CD14-positive monocyte (primary cell): ENCODE measurements around the gene FOXN1. TPM values are rescaled to one million over a fixed set of nuclear protein-coding genes. Genes with fewer than 3 reads are reported as not detected.

Experiments
- DNase-seq, 3 donors: peaks; one replicate each; pipeline ENCODE4 v3.0.0-alpha.2; 2011 to 2022
- H2AFZ ChIP-seq: 2 replicates; pipeline ENCODE4 v1.6.0; 2012; ENCODE audit warnings: mild to moderate bottlenecking, low read depth, low read length, inconsistent platforms; ENCODE audit not compliant: insufficient read depth, poor library complexity, severe bottlenecking
- H3K27ac ChIP-seq, 2 donors: 1 replicate in 1 of 2; 2 replicates in 1 of 2; pipeline ENCODE4 v1.5.1; 2012 to 2013; ENCODE audit warnings: low read length in 2 of 2, control low read depth in 1 of 2, inconsistent platforms in 1 of 2, low read depth in 1 of 2, mild to moderate bottlenecking in 1 of 2
- H3K27me3 ChIP-seq, 2 donors: one replicate each; pipeline versions ENCODE4 v1.6.0 to v1.6.1; 2011 to 2013; ENCODE audit warnings: low read length in 2 of 2; ENCODE audit not compliant: control insufficient read depth in 2 of 2, insufficient read depth in 2 of 2
- H3K36me3 ChIP-seq, 2 donors: replicated peaks in 1 of 2; 1 replicate in 1 of 2; 2 replicates in 1 of 2; pipeline versions ENCODE4 v1.5.1 to v1.6.1; 2012 to 2013; ENCODE audit warnings: low read length in 2 of 2, control low read depth in 1 of 2, inconsistent platforms in 1 of 2, mild to moderate bottlenecking in 1 of 2; ENCODE audit not compliant: insufficient read depth in 2 of 2, control insufficient read depth in 1 of 2
- H3K4me1 ChIP-seq, 2 donors: 1 replicate in 1 of 2; 2 replicates in 1 of 2; pipeline versions ENCODE4 v1.5.1 to v1.6.1; 2012 to 2013; ENCODE audit warnings: low read length in 2 of 2, control low read depth in 1 of 2, inconsistent platforms in 1 of 2, mild to moderate bottlenecking in 1 of 2, moderate library complexity in 1 of 2; ENCODE audit not compliant: insufficient read depth in 2 of 2, control insufficient read depth in 1 of 2
- H3K4me2 ChIP-seq: replicated peaks from 2 replicates; pipeline ENCODE3; 2012; ENCODE audit warnings: low read length, moderate library complexity, mild to moderate bottlenecking; ENCODE audit not compliant: poor library complexity, severe bottlenecking; ENCODE audit errors: extremely low read depth
- H3K4me3 ChIP-seq, 3 experiments: fragments of 200-600 bp in 1 of 3; sonication (generic) in 1 of 3; replicated peaks in 1 of 3; 1 replicate in 2 of 3; 2 replicates in 1 of 3; pipeline ENCODE4 v1.5.1; 2011 to 2013; ENCODE audit warnings: low read length in 3 of 3, mild to moderate bottlenecking in 3 of 3, control low read depth in 2 of 3, low read depth in 2 of 3, inconsistent platforms in 1 of 3, moderate library complexity in 1 of 3
- H3K79me2 ChIP-seq: 2 replicates; pipeline ENCODE4 v1.6.0; 2012; ENCODE audit warnings: mild to moderate bottlenecking, control low read depth, inconsistent platforms, low read length, moderate library complexity; ENCODE audit not compliant: insufficient read depth
- H3K9ac ChIP-seq: 2 replicates; pipeline ENCODE4 v1.6.0; 2017; ENCODE audit warnings: low read length, mild to moderate bottlenecking; ENCODE audit not compliant: insufficient read depth, poor library complexity, severe bottlenecking
- H3K9me3 ChIP-seq, 2 donors: replicated peaks in 1 of 2; 1 replicate in 1 of 2; 2 replicates in 1 of 2; pipeline versions ENCODE4 v1.5.1 to v1.6.1; 2012 to 2013; ENCODE audit warnings: low read length in 2 of 2, control low read depth in 1 of 2; ENCODE audit not compliant: control insufficient read depth in 1 of 2, insufficient read depth in 1 of 2
- H4K20me1 ChIP-seq: 2 replicates; pipeline ENCODE4 v1.6.0; 2012; ENCODE audit warnings: mild to moderate bottlenecking, low read length, control low read depth, moderate library complexity; ENCODE audit not compliant: insufficient read depth
- H3K27ac Mint-ChIP-seq, 7 donors: one replicate each; pipeline ENCODE4 v1.8.0; 2020; ENCODE audit warnings: mild to moderate bottlenecking in 7 of 7, mixed read lengths in 7 of 7, moderate library complexity in 6 of 7, inconsistent platforms in 2 of 7
- H3K27me3 Mint-ChIP-seq, 3 donors: one replicate each; pipeline ENCODE4 v1.8.0; 2021 to 2022; ENCODE audit warnings: low read depth in 3 of 3, mild to moderate bottlenecking in 3 of 3, mixed read lengths in 3 of 3, moderate library complexity in 3 of 3, inconsistent platforms in 1 of 3
- H3K36me3 Mint-ChIP-seq, 2 donors: one replicate each; pipeline ENCODE4 v1.8.0; 2020; ENCODE audit warnings: mixed read lengths in 2 of 2, inconsistent platforms in 1 of 2, mild to moderate bottlenecking in 1 of 2
- H3K4me1 Mint-ChIP-seq: one replicate; pipeline ENCODE4 v1.8.0; 2020; ENCODE audit warnings: mild to moderate bottlenecking, mixed read lengths
- H3K4me3 Mint-ChIP-seq, 2 donors: one replicate each; pipeline ENCODE4 v1.8.0; 2020; ENCODE audit warnings: mild to moderate bottlenecking in 2 of 2, mixed read lengths in 2 of 2, moderate library complexity in 1 of 2
- H3K9me3 Mint-ChIP-seq, 7 donors: one replicate each; pipeline ENCODE4 v1.8.0; 2020 to 2022; ENCODE audit warnings: mixed read lengths in 7 of 7, mild to moderate bottlenecking in 6 of 7, moderate library complexity in 6 of 7, inconsistent platforms in 2 of 7
- WGBS: methylation state at CpG from one replicate; pipeline ENCODE4 v1.1.5; 2013; ENCODE audit warnings: missing lambda C conversion rate; ENCODE audit not compliant: insufficient coverage; 5-methylcytosine and 5-hydroxymethylcytosine counted together
- intact Hi-C, 2 donors: fragments of 100-400 bp; cut with micrococcal nuclease; formaldehyde crosslinking; loops; one replicate each; pipeline versions ENCODE4 v1.15.0 to v1.15.1; 2023
- polyA plus RNA-seq, 3 donors: library from polyadenylated mRNA; depleted of rRNA in 1 of 3; unstranded in 2 of 3; stranded (reverse) in 1 of 3; fragments of 300-500 nt in 2 of 3; fragments of >200 nt in 1 of 3; fragmentation: Illumina TruSeq in 2 of 3; gene quantifications; 1 replicate in 2 of 3; 2 replicates in 1 of 3; pipeline ENCODE4 v1.2.3, GENCODE V29; 2012 to 2021
- TF ChIP-seq, protein P1 (sequence below): fragments of 200-600 bp; IDR thresholded peaks from one replicate; pipeline ENCODE4 v1.8.0; 2022; ENCODE audit warnings: antibody characterized with exemption, mild to moderate bottlenecking

Gene FOXN1
- polyA plus RNA-seq, 3 donors = not detected

DNA sequence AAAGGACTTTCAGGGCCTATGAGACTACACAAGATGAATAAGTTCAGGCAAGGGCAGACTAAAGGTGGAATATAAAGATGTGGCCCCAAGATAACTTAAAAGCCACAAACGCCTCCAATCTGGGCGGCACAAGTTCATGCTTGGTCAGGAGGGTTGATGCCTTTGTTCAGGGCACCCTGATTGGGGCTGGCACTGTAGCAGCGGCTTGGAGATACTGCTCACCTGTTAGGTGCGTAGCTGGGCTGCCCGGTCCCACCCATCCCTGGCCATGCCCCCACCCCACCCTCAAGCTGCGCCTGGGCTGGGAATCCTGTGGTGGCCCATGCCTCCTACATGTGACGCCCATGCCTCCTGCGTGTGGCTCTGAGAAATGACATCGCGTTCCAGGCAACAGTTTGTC, 45.2 kb upstream of the FOXN1 start:
- H3K27ac ChIP-seq = no peak overlapping the region
- no peaks in the 10 kb centered on the region for H3K27me3 ChIP-seq
- H3K79me2 ChIP-seq = no peaks in the 10 kb centered on the region
- Mint-ChIP-seq H3K36me3 (no peaks in the 10 kb centered on the region), H3K4me3 (no peak overlapping the region), H3K9me3 (peaks cover 0 to 13% (median 4%) of the 10 kb centered on the region in 7 donors), H3K4me1 (peaks cover 6% of the 10 kb centered on the region), H3K27ac (no peak overlapping the region), H3K27me3 (peaks cover under 1 to 7% (median 2%) of the 10 kb centered on the region in 3 donors)
- peaks cover 3 to 5% of the 10 kb centered on the region in 2 donors for H3K4me1 ChIP-seq
- WGBS = 95% methylated on average over 7 of the region's 10 CpGs
- H3K9ac ChIP-seq = no peak overlapping the region
- no peak overlapping the region for H3K4me2 ChIP-seq
- intact Hi-C loops = no loop called here
- H3K36me3 ChIP-seq = no peaks in the 10 kb centered on the region
- DNase-seq = no peak
- no peaks in the 10 kb centered on the region for H3K9me3 ChIP-seq
- no peaks in the 10 kb centered on the region for H4K20me1 ChIP-seq
- H2AFZ ChIP-seq = no peak overlapping the region
- TF ChIP-seq, protein P1, sequence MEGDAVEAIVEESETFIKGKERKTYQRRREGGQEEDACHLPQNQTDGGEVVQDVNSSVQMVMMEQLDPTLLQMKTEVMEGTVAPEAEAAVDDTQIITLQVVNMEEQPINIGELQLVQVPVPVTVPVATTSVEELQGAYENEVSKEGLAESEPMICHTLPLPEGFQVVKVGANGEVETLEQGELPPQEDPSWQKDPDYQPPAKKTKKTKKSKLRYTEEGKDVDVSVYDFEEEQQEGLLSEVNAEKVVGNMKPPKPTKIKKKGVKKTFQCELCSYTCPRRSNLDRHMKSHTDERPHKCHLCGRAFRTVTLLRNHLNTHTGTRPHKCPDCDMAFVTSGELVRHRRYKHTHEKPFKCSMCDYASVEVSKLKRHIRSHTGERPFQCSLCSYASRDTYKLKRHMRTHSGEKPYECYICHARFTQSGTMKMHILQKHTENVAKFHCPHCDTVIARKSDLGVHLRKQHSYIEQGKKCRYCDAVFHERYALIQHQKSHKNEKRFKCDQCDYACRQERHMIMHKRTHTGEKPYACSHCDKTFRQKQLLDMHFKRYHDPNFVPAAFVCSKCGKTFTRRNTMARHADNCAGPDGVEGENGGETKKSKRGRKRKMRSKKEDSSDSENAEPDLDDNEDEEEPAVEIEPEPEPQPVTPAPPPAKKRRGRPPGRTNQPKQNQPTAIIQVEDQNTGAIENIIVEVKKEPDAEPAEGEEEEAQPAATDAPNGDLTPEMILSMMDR = no peak
- H3K4me3 ChIP-seq = no peak overlapping the region

DNA sequence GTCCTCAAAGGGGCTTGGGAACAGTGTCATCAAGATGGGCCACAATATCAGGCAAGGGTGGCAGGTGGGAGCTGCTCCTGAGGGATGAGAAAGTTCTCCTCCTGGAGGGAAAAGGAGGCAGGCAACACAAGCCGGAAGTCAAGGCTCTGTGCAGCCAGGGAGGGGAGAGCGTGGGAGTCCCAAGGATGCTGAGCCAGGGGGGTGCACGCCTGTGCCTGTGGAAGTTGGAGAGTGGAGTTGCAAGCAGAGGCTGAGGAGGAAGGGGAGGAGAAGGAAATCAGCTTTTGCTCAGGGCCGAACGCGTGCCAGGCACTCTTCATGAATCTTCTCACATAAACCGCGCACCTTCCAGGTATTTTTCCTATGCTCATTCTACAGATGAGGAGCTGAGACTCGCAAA, 40.1 kb upstream of the FOXN1 start:
- no peak overlapping the region for H3K9ac ChIP-seq
- peak overlapping the region; percentile 7 for H2AFZ ChIP-seq
- H3K27ac ChIP-seq = no peak overlapping the region
- WGBS = 72% methylated on average over 3 of the region's 9 CpGs
- TF ChIP-seq, protein P1 = no peak
- no peaks in the 10 kb centered on the region for H3K36me3 ChIP-seq
- peaks cover 4 to 7% (median 4%) of the 10 kb centered on the region in 3 donors for H3K27me3 Mint-ChIP-seq
- no peaks in the 10 kb centered on the region for H3K9me3 Mint-ChIP-seq
- H3K9me3 ChIP-seq = no peaks in the 10 kb centered on the region
- no peak for DNase-seq
- H3K27me3 ChIP-seq = no peaks in the 10 kb centered on the region
- no peak overlapping the region for H3K27ac Mint-ChIP-seq
- H3K4me2 ChIP-seq = no peak overlapping the region
- intact Hi-C loops = no loop called here
- no peaks in the 10 kb centered on the region for H3K79me2 ChIP-seq
- H3K4me3 ChIP-seq = no peak overlapping the region
- H3K4me3 Mint-ChIP-seq = peak overlapping the region in 1 of 2 donors; percentile 27
- H3K36me3 Mint-ChIP-seq = no peaks in the 10 kb centered on the region
- no peaks in the 10 kb centered on the region for H4K20me1 ChIP-seq
- peaks cover 56% of the 10 kb centered on the region for H3K4me1 Mint-ChIP-seq
- peaks cover 45 to 54% of the 10 kb centered on the region in 2 donors for H3K4me1 ChIP-seq
